MM.1S (cell line): ENCODE data around the gene MELTF.
A peak's percentile ranks its signal among the peaks of the same experiment; 100 is the strongest.

Experiments
- DNase-seq: peaks from one replicate; pipeline ENCODE4 v3.0.0-alpha.2; 2015
- H2AFZ ChIP-seq: fragments of 300-600 bp; sonication (generic); 2 replicates; pipeline ENCODE4 v1.6.0; 2016; ENCODE audit warnings: antibody characterized with exemption, low read length
- H3F3A ChIP-seq: fragments of 300-600 bp; sonication (generic); 2 replicates; pipeline ENCODE4 v1.6.1; 2016; ENCODE audit warnings: mild to moderate bottlenecking, antibody characterized with exemption, low read length, moderate library complexity, mixed read lengths; ENCODE audit not compliant: insufficient read depth
- H3K27ac ChIP-seq: fragments of 300-600 bp; sonication (generic); 2 replicates; pipeline ENCODE4 v1.5.1; 2016; ENCODE audit warnings: mild to moderate bottlenecking, low read length
- H3K27me3 ChIP-seq: fragments of 300-600 bp; sonication (generic); replicated peaks from 2 replicates; pipeline ENCODE4 v1.6.0; 2016; ENCODE audit warnings: low read length; ENCODE audit not compliant: insufficient read depth
- H3K36me3 ChIP-seq: fragments of 300-600 bp; sonication (generic); replicated peaks from 2 replicates; pipeline ENCODE4 v1.6.1; 2016; ENCODE audit warnings: mild to moderate bottlenecking, low read length, mixed read lengths; ENCODE audit not compliant: insufficient read depth
- H3K4me1 ChIP-seq: fragments of 300-600 bp; sonication (generic); 2 replicates; pipeline ENCODE4 v1.6.1; 2016; ENCODE audit warnings: low read length, mixed read lengths
- H3K4me2 ChIP-seq: fragments of 300-600 bp; sonication (generic); 2 replicates; pipeline ENCODE4 v1.6.0; 2016; ENCODE audit warnings: low read depth, low read length
- H3K4me3 ChIP-seq: fragments of 300-600 bp; sonication (generic); 2 replicates; pipeline ENCODE4 v1.5.1; 2016; ENCODE audit warnings: low read length, mixed read lengths
- H3K79me2 ChIP-seq: fragments of 300-600 bp; sonication (generic); 2 replicates; pipeline ENCODE4 v1.6.1; 2016; ENCODE audit warnings: mixed run types, low read length, mixed read lengths
- H3K9ac ChIP-seq: fragments of 300-600 bp; sonication (generic); 2 replicates; pipeline ENCODE4 v1.6.1; 2016; ENCODE audit warnings: low read length, mixed read lengths
- H3K9me2 ChIP-seq: fragments of 300-600 bp; sonication (generic); replicated peaks from 2 replicates; pipeline ENCODE4 v1.6.1; 2016; ENCODE audit warnings: mild to moderate bottlenecking, low read length, mixed read lengths; ENCODE audit not compliant: insufficient read depth
- H3K9me3 ChIP-seq: fragments of 300-600 bp; sonication (generic); replicated peaks from 2 replicates; pipeline ENCODE4 v1.6.1; 2016; ENCODE audit warnings: mild to moderate bottlenecking, low read length, mixed read lengths; ENCODE audit not compliant: insufficient read depth
- H4K20me1 ChIP-seq: fragments of 300-600 bp; sonication (generic); 2 replicates; pipeline ENCODE4 v1.6.1; 2016; ENCODE audit warnings: mild to moderate bottlenecking, low read length, moderate library complexity, mixed read lengths; ENCODE audit not compliant: insufficient read depth
- EZH2 ChIP-seq: fragments of 300-600 bp; sonication (generic); optimal IDR thresholded peaks from 2 replicates; pipeline ENCODE3; 2017; ENCODE audit warnings: low read depth, mild to moderate bottlenecking, antibody characterized with exemption, low read length, mixed read lengths
- EZH2phosphoT487 ChIP-seq: fragments of 300-600 bp; sonication (generic); IDR thresholded peaks from 2 replicates; pipeline ENCODE4 v1.6.1; 2018; ENCODE audit warnings: antibody characterized with exemption, low read length
- TF ChIP-seq, protein P1 (sequence below): fragments of 300-600 bp; sonication (generic); IDR thresholded peaks from 2 replicates; pipeline ENCODE4 v1.5.1; 2016; ENCODE audit warnings: antibody characterized with exemption, low read length, mixed read lengths

Gene MELTF

DNA sequence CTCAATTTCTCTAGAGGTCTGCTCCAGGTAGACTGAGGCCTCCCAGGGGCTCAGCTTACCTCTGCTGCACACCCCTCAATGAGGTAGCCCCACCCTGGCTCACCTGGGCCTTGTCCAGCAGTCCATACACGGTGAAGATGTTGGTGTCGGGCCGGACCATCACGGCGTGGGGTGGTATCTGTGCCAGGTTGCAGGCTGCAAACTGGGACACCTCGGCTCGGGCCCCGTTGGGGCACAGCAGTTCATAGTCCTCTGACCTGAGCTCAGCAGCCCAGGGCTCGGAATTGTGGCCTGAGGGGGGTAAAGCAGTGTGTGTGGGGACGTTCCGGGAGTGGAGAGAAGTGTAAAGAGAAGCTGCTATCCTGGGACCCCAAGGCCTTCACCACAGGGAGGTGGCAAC is 23.2 kb downstream of the MELTF start:
- no peak overlapping the region for H3K27ac ChIP-seq
- H3K4me3 ChIP-seq, result no peak overlapping the region
- TF ChIP-seq EZH2phosphoT487 (no peak), EZH2 (no peak)
- TF ChIP-seq, protein P1, sequence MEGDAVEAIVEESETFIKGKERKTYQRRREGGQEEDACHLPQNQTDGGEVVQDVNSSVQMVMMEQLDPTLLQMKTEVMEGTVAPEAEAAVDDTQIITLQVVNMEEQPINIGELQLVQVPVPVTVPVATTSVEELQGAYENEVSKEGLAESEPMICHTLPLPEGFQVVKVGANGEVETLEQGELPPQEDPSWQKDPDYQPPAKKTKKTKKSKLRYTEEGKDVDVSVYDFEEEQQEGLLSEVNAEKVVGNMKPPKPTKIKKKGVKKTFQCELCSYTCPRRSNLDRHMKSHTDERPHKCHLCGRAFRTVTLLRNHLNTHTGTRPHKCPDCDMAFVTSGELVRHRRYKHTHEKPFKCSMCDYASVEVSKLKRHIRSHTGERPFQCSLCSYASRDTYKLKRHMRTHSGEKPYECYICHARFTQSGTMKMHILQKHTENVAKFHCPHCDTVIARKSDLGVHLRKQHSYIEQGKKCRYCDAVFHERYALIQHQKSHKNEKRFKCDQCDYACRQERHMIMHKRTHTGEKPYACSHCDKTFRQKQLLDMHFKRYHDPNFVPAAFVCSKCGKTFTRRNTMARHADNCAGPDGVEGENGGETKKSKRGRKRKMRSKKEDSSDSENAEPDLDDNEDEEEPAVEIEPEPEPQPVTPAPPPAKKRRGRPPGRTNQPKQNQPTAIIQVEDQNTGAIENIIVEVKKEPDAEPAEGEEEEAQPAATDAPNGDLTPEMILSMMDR, result no peak
- no peak overlapping the region for H3K4me2 ChIP-seq
- H3K9ac ChIP-seq, result no peak overlapping the region
- H4K20me1 ChIP-seq, result no peaks in the 10 kb centered on the region
- peaks cover 6% of the 10 kb centered on the region; the same call in 1 of the 2 replicates for H3K79me2 ChIP-seq
- H2AFZ ChIP-seq, result no peak overlapping the region
- no peak for DNase-seq
- H3K27me3 ChIP-seq, result no peaks in the 10 kb centered on the region
- no peaks in the 10 kb centered on the region for H3K9me3 ChIP-seq
- H3F3A ChIP-seq, result peaks cover 20% of the 10 kb centered on the region
- peaks cover 10% of the 10 kb centered on the region for H3K4me1 ChIP-seq
- no peaks in the 10 kb centered on the region for H3K9me2 ChIP-seq
- H3K36me3 ChIP-seq, result no peaks in the 10 kb centered on the region

DNA sequence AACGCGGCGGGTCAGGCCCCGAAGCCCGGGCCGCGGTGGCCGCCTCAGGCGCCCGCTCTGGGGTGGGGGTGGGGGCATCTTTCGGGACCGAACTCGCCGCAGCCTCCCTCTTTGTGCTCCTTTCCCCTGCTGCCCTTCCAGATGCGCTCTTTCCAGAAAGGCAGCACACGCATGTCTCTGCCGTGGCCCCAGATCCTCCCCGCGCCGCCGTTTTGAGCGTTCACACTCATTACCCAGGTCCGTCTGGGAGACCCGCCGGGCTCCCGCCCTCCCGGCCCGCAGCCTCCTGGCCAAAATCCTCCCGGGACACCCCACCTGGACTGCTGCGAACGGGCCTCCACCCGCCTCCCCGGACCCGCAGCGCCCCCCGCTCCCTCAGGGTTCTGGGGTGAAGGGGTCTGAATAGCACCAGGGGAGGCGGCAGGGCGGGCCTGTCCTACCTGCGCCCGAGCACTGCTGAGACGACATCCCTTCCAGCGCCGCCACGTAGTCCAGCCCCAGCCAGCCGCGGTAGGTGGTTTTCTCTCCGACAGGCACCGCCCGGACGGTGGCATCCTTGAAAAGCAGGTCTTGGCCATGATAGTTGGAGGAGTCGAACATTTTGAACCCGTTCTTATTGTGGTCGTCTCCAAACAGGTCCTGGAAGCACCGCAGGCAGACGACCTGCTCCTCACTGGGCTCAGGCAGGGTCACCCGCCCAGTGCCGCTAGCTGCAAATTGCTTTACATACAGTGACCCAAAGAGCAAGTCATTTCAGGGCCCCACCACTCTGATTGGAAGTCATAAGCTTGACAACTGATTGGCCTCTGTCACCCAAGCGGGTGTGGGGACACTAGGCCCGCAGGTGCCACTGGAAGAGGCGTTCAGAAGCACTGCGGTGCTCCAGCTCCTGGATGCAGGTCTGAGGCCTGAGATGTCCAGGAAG is 25.9 kb downstream of the MELTF start:
- peak; percentile 73 for DNase-seq

DNA sequence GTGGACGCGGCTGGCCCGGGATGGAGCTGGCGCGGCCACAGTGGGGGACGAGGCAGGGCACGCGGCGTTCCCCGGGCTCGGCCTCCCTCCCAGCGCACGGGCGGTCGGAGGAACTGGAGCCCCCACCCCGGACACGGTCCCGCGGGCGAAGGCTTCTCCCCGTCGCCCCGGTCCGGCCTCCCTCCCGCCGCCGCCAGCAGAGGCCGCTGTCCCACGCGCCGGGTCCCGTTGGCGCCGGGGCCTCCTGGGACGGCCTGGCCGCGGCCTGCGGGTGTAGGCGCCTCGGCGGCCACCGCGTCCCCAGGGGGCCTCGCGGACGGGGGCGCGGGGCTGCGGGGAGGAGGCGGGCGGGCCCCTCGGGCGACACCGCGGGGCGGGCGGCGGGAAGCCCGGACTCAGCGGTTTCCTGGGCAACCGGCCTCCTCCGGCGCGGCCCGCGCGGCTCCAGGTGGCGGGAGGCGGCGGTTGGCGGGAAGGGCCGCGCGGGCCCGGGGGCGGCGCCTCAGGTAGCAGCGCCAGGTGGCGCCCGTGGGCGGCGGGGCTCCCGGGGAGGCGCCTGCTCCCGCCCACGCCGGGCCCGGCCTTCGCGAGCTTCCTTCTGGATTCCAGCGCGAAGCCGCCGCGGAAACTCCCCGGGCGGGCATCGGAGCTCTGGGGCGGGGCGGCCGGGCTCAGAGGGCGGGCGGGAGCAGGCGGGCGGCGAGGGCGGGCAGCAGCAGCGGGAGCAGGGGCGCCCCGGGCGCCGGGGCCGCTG is 26.7 kb downstream of the MELTF start:
- DNase-seq, result peak; percentile 95

More for the DNA sequence above, 25.9 kb downstream of the MELTF start:
- peak overlapping the region; percentile 80 for H3K4me2 ChIP-seq
- TF ChIP-seq EZH2 (no peak), EZH2phosphoT487 (no peak)
- TF ChIP-seq, protein P1, result no peak
- peak overlapping the region; percentile 81 for H3K4me3 ChIP-seq
- peaks cover 10% of the 10 kb centered on the region for H3K4me1 ChIP-seq
- peak overlapping the region; percentile 92 for H3K9ac ChIP-seq
- peaks cover 20% of the 10 kb centered on the region for H3F3A ChIP-seq
- H3K27ac ChIP-seq, result peak overlapping the region; percentile 78
- peaks cover 10% of the 10 kb centered on the region; the same call in 1 of the 2 replicates for H3K79me2 ChIP-seq
- no peaks in the 10 kb centered on the region for H4K20me1 ChIP-seq
- H3K9me3 ChIP-seq, result no peaks in the 10 kb centered on the region
- peak overlapping the region; percentile 51 for H2AFZ ChIP-seq
- H3K36me3 ChIP-seq, result no peaks in the 10 kb centered on the region
- H3K27me3 ChIP-seq, result no peaks in the 10 kb centered on the region
- H3K9me2 ChIP-seq, result no peaks in the 10 kb centered on the region

More for the DNA sequence above, 26.7 kb downstream of the MELTF start:
- TF ChIP-seq EZH2phosphoT487, result no peak
- TF ChIP-seq, protein P1, result peak; percentile 64
- Histone ChIP-seq H3K4me3 (peak overlapping the region; percentile 66), H3K36me3 (no peaks in the 10 kb centered on the region), H3K9me3 (no peaks in the 10 kb centered on the region), H3K27me3 (no peaks in the 10 kb centered on the region), H3K79me2 (peaks cover 10% of the 10 kb centered on the region; the same call in 1 of the 2 replicates), H3K4me2 (peak overlapping the region; percentile 80), H3K9ac (peak overlapping the region; percentile 92), H4K20me1 (no peaks in the 10 kb centered on the region), H3K4me1 (peaks cover 10% of the 10 kb centered on the region), H3K9me2 (no peaks in the 10 kb centered on the region), H2AFZ (peak overlapping the region; percentile 75), H3F3A (peaks cover 20% of the 10 kb centered on the region), H3K27ac (peak overlapping the region; percentile 78; the same call in 1 of the 2 replicates)
